Keratinocyte (primary cell): Measurements from ENCODE around the gene GCNT2.
"Not testable (repeated sequence)": the region's sequence is repeated elsewhere in the genome, so short reads cannot be mapped to it uniquely, and the experiment has no call there.

ENCODE experiments used
- EZH2 ChIP-seq: IDR thresholded peaks from one replicate; pipeline ENCODE4 v1.6.1; 2012; ENCODE audit warnings: inconsistent platforms, mild to moderate bottlenecking, low read length, moderate library complexity
- TF ChIP-seq, protein P1 (sequence below), 3 experiments: IDR thresholded peaks in 1 of 3; conservative IDR thresholded peaks in 1 of 3; optimal IDR thresholded peaks in 1 of 3; 2 replicates in 2 of 3; 3 replicates in 1 of 3; pipeline versions ENCODE3 to v1.5.1; 2011; ENCODE audit warnings: low read length in 3 of 3, mild to moderate bottlenecking in 3 of 3, moderate library complexity in 2 of 3, control low read depth in 1 of 3, inconsistent platforms in 1 of 3; ENCODE audit not compliant: insufficient read depth in 2 of 3; ENCODE audit errors: extremely low read depth in 1 of 3

DNA sequence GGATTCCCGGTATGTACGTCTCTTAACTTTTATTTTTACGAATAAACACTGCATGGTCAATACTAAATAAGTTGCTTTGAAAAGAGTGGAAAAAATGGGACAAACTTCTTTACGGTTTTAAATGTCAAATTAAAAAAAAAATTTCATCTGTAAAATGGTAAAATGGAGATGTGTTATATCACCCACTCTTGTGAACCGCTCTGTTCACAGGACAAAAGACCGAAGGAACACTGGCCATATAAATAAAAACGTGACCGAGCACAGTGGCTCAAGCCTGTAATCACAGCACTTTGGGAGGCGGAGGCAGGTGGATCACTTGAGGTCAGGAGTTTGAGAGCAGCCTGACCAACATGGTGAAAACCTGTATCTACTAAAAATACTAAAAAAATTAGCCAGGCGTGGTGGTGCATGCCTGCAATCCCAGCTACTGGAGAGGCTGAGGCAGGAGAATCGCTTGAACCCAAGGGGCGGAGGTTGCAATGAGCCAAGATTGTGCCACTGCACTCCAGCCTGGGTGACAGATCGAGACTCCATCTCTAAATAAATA, 8.8 kb downstream of the GCNT2 start:
- TF ChIP-seq, protein P1, sequence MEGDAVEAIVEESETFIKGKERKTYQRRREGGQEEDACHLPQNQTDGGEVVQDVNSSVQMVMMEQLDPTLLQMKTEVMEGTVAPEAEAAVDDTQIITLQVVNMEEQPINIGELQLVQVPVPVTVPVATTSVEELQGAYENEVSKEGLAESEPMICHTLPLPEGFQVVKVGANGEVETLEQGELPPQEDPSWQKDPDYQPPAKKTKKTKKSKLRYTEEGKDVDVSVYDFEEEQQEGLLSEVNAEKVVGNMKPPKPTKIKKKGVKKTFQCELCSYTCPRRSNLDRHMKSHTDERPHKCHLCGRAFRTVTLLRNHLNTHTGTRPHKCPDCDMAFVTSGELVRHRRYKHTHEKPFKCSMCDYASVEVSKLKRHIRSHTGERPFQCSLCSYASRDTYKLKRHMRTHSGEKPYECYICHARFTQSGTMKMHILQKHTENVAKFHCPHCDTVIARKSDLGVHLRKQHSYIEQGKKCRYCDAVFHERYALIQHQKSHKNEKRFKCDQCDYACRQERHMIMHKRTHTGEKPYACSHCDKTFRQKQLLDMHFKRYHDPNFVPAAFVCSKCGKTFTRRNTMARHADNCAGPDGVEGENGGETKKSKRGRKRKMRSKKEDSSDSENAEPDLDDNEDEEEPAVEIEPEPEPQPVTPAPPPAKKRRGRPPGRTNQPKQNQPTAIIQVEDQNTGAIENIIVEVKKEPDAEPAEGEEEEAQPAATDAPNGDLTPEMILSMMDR (optimal IDR thresholded peaks at IDR 0.05 in 1 of 3, IDR thresholded peaks at IDR 0.05 in 1 of 3, conservative IDR thresholded peaks at IDR 0.05 in 1 of 3; ENCODE audit: extremely low read depth in 1 of 3, insufficient read depth in 2 of 3, low read length in 3 of 3), result not testable (repeated sequence)
- not testable (repeated sequence) for TF ChIP-seq EZH2
